HG03457 (cell line): ENCODE measurements around the gene GRAMD4.

Experiments used
- ATAC-seq: cut with Tn5 transposase; IDR thresholded peaks from one replicate; pipeline ENCODE4 v1.9.1; 2021; ENCODE audit warnings: moderate number of reproducible peaks; ENCODE audit not compliant: unreplicated experiment

The GRAMD4 gene

GRCh38 chr22:46596032-46596441, 24.1 kb upstream of the GRAMD4 start:
- no peak for ATAC-seq

GRCh38 chr22:46596819-46597218, 23.4 kb upstream of the GRAMD4 start:
- no peak for ATAC-seq

- no peak for ATAC-seq
Measured at GRCh38 chr22:46598224-46598623, 22.0 kb upstream of the GRAMD4 start.

- no peak for ATAC-seq
Measured at GRCh38 chr22:46598737-46599424, 21.3 kb upstream of the GRAMD4 start.

- ATAC-seq = no peak
Measured at GRCh38 chr22:46600273-46600796, 19.9 kb upstream of the GRAMD4 start.

GRCh38 chr22:46602025-46602424, 18.2 kb upstream of the GRAMD4 start:
- ATAC-seq = no peak

GRCh38 chr22:46604306-46604690, 15.9 kb upstream of the GRAMD4 start:
- ATAC-seq = no peak

- no peak for ATAC-seq
Measured at GRCh38 chr22:46605117-46605516, 15.1 kb upstream of the GRAMD4 start.

- ATAC-seq = no peak
Measured at GRCh38 chr22:46606886-46607285, 13.3 kb upstream of the GRAMD4 start.

GRCh38 chr22:46607483-46608114, 12.6 kb upstream of the GRAMD4 start:
- no peak for ATAC-seq

- ATAC-seq = no peak
Measured at GRCh38 chr22:46609175-46609690, 11.0 kb upstream of the GRAMD4 start.

- ATAC-seq = no peak
Measured at GRCh38 chr22:46609724-46610201, 10.4 kb upstream of the GRAMD4 start.

- no peak for ATAC-seq
Measured at GRCh38 chr22:46610356-46610755, 9.8 kb upstream of the GRAMD4 start.

GRCh38 chr22:46611189-46611588, 9.0 kb upstream of the GRAMD4 start:
- no peak for ATAC-seq

GRCh38 chr22:46612341-46612903, 7.8 kb upstream of the GRAMD4 start:
- ATAC-seq = no peak

GRCh38 chr22:46612904-46613605, 7.1 kb upstream of the GRAMD4 start:
- no peak for ATAC-seq

- ATAC-seq = no peak
Measured at GRCh38 chr22:46613606-46614021, 6.6 kb upstream of the GRAMD4 start.

GRCh38 chr22:46614025-46614931, 5.9 kb upstream of the GRAMD4 start:
- ATAC-seq = no peak

GRCh38 chr22:46617207-46617985, 2.8 kb upstream of the GRAMD4 start:
- no peak for ATAC-seq
